ENCODE data around the gene THOC5.

The THOC5 gene

DNA sequence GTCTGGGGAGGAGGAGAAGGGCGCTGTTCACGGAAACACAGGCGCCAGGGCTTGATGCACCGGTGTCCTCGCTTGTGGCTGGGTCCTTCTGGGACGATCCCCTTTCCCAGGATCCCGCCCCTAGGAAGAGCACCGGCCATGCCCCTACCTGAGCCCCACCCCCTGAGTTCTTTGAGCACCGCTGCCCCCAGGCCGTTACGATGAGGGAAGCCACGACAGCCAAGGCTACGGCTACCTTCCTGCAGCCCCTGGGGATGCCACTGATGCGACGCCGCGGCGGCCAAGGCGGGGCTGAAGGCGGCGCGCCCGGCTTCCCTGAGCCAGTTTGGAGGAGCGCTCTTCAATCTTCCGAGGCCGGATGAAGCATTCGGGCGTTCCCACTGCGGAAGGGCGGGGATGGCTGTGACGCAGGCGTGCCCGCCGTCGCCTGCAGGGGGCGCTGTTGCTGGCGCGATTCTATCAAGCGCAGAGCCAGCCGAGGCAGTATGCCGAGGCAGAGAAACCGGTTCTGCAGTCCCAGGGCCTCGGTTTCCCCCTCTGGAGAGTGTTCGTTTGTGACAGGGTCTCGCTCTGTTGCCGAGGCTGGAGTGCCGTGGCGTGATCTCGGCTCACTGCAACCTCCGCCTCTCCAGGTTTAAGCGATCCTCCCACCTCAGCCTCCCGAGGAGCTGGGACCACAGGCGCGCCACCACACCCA is 83.2 kb downstream of the THOC5 start:
- no peak for DNase-seq

DNA sequence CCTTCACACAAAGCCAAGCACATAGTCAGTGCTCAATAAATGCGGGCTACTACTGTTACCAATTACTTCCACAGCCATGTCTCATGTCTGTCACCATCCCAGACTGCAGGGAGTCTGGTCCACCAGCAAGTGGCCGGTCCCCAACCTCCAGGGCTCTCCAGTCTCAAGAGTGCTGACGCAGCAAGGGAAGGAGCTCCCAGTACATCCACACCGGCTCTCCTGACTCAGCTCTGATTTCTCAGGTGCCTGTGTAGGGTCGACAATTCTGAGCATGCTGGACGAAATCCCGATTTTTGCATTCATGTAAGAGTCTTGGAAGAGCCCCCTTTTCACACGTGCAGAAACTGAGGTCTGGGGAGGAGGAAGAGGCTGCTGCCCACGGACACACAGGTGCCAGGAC is 83.8 kb downstream of the THOC5 start:
- DNase-seq = no peak

DNA sequence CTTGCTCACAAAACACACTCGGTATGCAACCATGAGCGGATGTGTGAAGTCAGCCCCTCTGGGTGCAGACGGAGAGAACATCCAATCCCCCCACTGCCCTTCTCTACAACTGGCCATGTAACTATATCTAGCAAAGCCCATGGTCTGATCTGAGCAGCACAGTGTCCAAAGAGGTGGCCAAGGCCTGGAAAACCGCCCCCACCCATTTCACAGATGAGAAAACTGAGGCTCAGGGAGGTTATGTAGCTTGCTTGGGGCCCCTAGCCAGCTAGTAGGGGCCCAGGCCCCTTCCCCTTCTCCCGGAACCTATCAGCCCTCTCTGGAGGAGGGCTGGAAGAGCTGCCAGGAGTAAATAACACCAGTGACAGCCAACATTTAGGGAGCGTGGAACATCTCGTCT is 89.0 kb downstream of the THOC5 start:
- DNase-seq = no peak

DNA sequence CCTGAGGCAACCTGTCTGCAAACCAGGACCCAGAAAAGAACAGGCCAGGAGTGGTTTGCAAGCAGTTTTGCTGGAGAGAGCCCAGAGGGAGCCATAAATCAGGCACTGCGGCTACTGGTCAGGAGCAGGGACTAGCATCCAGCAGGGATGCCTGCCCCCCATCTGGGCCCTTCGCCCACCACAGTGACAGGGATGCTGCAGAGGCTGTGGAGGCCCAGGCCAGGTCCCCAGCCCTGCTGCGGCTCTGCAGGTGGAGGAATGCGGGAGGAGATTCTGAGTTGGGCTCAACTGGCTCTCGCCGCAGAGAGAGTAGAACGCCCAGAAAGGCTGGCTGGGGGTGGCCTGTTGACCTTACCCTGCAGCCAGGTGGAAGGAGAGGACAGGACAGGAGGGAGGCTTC is 89.9 kb downstream of the THOC5 start:
- DNase-seq = no peak

DNA sequence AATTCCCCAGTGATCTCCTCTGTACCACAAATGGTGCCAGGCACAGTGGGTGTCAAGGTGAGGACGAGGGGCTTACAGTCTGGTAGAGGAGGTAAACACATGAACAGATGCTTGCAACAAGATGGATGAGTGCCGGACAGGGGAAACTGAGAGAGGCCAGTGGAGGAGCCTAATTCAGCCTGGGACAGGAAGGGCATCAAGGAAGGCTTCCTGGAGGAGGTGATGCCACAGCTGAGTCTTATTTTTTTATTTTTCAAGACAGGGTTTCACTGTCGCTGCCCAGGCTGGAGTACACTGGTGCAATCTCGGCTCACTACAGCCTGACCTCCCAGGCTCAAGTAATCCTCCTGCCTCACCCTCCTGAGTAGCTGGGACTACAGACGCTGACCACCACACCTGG is 92.3 kb downstream of the THOC5 start:
- no peak for DNase-seq

DNA sequence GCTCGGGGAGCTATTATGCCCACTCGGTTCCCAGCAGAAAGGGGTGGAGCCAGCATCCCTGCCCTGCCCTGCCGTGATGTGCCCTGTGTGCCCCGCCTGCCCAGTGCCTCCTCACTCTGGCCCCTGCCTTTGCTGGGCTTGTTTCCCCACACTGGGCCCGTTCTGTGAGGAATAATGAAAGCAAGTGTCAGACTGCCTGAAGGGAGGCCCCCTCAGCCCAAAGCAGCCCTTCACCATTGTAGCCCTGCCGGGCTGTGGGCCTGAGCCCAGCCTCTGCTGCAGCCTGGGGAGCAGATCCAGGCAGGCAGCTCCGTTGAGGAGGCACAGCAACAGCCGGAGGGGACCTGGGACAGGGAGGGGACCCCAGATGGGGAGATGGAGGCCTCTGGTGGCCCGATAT is 93.8 kb downstream of the THOC5 start:
- no peak for DNase-seq

DNA sequence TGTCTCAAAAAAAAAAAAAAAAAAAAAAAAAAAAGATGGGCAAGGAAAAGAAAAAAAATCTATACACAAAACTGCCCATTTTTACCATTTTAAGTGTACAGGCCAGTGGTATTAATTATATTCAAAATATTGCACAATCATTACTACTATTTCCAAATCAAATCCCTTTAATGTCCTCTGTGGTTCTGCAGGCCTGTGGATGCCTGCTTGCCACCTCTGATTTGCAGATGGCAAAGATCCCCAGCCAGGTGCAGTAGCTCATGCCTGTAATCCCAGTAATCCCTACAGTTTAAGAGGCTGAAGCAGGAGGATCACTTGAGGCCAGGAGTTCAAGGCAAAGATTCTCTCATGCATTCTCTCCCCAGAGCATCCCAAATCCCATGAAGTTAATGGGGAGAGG is 95.0 kb downstream of the THOC5 start:
- DNase-seq = no peak

DNA sequence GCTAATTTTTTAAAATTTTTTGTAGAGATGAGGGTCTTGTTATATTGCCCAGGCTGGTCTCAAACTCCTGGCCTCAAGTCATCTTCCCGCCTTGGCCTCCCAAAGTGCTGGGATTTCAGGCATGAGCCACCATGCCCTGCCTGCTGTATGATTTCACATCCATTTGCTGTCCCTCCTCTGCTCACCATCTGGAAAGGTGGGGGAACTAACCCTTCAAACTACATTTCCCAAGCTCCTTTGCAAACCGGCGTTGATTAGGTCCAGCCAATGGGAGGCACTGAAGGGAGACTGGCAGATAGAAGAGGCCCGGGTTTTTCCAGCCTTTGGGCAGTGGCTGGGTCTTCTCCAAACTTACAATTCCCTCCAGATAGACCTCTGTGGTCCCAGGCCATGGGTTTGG is 95.8 kb downstream of the THOC5 start:
- peak; percentile 17 for DNase-seq

DNA sequence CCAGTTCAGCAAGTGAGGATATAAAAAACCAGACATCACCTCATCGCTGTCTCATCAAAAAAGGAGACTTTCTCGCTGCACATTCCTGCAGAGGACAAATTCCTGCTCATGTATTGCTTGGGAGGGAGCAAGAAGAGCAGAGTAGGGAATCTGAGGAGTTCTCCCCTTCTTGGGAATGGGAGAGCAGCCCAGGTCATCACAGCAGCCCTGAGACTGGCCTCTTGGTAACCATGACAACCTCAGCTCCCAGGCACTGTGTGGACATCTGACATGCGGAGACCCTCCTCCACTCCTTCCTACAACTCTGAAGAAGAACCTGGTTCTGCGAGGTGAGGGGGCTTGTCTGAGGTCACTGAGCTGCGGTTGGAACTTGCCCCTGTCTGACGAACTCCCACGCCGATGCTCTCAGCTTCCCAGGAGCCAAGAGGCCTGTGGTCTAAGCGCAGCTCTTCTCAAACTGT is 97.3 kb downstream of the THOC5 start:
- no peak for DNase-seq
